ENCODE data around the gene IP6K3.

Gene IP6K3

GRCh38 chr6:33738879-33739278, 7.8 kb downstream of the IP6K3 start:
- DNase-seq, result no peak

DNA sequence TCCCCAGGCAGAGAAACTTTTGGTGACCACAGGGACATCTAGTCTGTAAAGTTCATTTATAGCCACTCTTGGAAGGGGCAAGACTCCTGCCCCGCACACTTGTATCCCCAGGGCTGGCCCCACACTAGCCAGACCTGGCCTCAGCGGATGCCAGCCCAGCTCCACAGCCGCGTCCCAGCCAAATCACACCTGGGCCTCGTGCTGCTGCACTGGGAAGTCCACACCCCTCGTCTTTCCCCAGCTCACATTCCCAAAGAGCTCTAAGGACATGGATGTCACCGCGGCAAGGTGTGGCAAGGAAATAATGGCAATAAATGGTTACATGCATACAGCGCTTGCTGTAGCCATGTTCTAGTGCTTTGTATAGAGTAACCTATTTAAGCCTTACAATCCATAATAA, 8.6 kb downstream of the IP6K3 start:
- no peak for DNase-seq

DNA sequence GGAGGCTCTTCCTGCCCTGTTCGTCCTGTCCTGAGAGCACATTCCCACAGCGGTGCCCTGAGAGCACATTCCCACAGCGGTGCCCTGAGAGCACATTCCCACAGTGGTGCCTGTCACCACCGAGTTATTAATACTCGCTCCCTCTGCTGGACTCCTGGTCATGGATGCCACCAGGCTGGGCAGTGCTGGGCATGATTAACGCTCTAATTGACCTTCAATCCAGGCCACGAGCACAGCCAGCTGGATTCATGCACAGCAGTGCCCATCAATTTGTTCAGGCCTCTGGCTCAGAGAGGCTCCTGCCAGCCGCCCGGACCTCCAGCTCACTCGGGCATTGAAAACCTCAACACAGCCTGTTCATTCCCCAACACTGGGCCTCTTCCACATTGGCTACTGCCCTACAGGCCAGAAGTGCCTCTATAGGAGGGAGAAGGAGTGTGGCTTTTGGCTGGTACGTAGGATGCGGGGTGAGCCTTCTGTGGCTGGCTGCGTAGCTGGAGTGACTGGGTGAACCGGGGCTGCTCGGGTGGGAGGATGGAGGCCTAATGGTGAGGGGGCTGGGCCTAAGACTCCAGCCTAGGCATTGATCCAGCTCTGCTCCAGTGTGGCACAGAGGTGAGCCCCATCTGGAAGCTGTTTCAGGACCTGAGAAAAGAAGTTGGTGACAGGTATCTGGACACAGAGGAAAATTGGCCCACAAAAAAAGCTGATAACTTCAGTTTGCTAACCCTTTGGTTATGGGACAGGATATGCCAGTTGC, 9.3 kb downstream of the IP6K3 start:
- no peak for DNase-seq

DNA sequence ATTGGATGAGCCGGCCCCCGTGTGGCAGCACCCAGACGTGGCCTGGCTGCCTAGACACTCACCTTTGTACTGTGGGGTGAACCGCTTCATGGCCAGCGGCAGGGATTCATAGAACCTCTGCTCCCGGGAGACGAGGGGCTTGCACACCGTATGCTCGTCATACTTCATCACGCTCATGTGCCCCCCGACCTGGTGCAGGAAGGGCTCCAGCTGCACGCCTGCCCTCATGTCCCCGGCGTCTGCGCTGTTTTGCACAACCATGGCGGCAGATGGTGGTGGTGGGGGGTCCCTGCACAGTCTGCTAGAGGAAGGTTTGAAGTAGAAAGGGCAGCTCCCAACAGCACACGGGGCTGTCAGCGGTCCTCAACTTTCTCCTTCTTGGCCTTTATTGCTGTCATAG, 11.5 kb downstream of the IP6K3 start:
- no peak for DNase-seq

GRCh38 chr6:33733709-33734007, 13.0 kb downstream of the IP6K3 start:
- DNase-seq, result no peak

DNA sequence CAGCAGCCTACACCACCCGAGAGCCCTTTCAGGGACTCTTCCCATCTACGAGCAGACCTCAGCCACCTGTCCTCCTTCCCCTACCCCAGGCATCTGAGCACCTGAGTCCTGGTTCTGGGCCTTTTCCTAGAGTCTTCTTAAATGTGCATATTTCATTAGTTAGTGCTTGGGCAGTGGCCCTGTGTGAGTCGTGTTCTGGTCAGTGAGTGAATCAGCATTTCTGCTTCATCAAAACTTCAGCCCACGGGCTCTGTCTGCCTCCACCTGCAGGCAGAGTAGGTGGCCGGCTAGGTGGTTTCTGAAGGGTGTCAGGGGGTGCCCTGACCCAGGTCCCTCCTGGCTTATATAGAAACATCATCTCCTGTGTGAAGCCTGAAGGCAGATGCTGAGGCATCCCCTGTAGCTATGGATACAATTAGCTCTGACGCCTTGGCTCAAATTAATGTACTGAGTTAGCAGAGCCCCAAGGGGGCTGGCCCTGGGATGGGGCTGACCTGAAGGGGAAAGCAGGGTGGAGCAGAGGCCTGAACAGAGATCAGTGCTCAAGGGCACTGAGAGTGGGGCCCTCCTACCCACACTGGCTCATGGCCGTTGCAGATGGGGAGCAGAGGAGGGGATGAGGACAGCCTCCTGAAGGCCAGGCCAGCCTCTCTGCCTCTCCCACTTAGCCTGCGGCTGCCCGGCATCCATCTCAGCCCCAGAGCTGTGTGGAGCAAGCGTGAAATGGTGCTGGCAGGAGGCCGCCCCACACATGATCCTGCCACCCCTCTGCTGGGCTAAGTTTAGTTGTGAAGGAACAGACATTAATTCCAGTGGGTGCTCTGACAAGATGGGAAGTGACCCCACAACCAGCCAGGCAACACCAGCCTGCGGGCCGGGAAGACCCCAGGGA, 13.6 kb downstream of the IP6K3 start:
- no peak for DNase-seq

GRCh38 chr6:33732385-33732784, 14.3 kb downstream of the IP6K3 start:
- no peak for DNase-seq

DNA sequence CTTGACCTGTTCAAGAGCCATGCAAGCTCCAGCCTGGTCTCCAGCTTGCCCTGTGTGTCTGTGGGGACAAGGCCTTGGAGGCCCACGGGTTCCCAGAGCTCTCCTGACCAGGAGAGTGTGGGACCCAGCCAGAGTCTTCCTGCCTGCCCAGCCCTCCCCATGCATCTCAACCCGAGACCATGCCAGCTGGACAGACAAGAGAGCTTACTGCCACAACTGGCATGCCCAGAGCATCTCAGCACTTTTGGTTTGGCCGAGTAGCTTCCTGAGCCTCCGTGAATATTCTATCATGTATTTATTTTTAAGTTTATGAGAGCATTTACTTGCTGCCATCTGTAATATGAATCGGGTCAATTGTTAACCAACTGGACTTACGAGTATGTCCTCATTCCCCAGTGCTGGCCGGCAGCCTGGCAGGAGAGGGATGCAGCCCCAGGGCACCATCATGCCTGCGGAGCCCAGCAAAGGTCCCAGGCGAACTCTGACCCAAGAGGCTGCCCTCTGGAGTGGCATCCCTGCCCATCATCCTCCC, 14.9 kb downstream of the IP6K3 start:
- no peak for DNase-seq

GRCh38 chr6:33731035-33731434, 15.7 kb downstream of the IP6K3 start:
- DNase-seq, result no peak

GRCh38 chr6:33730611-33731010, 16.1 kb downstream of the IP6K3 start:
- no peak for DNase-seq

DNA sequence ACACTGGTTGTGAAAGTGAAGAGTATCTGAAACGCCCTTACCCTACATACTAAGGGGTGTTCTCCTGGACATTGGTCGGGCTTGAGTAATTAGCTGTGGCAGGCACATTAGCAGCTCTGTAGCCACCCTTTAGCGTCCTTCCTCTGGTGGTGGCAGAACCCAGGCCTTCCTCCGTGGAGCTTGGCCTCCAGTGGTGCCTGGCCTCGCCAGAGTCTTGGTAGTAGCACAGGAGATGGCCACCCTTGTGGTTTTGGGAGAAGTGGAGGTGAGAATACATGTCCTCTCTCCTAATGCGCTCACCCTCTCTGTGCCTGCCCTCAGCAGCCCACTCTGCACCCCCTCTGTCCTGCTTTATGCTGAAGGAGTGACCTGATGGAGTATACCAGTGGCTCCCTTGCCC, 17.6 kb downstream of the IP6K3 start:
- no peak for DNase-seq

GRCh38 chr6:33728438-33728837, 18.3 kb downstream of the IP6K3 start:
- DNase-seq, result no peak

DNA sequence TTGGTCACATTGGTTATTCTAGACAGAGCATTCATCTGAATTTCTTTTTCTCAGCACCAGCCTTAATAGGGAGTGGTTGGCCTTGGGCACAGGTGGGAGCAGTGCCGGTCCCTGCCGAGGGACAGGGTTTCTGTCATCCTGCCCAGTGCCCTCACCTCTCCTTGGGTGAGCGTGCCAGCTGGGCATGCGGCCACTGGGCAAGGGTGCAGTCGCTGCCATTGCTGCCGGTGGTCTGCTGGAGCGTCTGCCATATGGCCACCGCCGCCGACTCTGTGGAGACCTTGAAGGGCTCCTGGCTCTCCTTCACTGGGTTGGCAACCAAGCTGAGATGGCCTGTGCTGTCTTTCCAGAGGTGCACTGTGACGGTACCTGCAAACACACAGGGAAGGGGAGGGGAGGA, 18.8 kb downstream of the IP6K3 start:
- no peak for DNase-seq

DNA sequence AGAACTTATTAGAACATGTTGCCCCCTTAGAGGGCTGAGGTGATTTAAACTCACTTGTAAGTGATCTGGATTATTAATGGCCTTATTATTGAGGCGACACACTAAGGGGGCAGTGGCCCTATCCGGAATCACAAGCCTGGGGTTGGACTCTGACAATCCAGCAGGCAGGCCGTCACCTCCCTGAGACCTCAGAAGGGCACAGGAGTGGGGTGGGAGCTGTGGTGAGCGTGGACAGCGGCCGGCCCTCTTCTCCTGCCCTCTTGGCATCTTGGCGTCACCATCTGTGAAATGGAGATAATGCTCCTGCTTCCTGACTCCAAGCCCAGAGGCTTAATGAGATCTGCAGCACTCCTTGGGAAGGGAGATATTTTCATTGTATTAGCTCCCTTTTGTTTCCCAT, 19.6 kb downstream of the IP6K3 start:
- DNase-seq, result no peak

DNA sequence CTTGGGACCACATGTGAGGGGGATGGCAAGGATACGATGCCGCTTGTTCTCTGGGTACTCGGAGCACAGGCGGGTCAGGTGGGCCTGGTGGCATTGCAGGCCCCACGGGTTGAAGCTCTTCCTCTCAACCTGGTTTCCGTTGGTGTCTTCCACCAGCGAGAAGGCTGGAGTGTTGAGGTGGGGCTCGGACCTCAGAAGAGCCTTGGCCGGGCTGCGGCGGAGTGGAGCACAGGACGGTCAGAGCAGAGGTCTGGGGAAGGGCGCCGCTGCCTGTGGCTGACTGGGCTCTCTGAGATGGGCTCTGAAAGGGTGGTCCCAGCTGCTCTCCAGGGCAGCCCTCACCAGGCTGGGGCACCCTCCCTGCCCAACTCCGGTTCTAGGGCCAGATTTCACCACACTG, 20.0 kb downstream of the IP6K3 start:
- DNase-seq, result no peak

DNA sequence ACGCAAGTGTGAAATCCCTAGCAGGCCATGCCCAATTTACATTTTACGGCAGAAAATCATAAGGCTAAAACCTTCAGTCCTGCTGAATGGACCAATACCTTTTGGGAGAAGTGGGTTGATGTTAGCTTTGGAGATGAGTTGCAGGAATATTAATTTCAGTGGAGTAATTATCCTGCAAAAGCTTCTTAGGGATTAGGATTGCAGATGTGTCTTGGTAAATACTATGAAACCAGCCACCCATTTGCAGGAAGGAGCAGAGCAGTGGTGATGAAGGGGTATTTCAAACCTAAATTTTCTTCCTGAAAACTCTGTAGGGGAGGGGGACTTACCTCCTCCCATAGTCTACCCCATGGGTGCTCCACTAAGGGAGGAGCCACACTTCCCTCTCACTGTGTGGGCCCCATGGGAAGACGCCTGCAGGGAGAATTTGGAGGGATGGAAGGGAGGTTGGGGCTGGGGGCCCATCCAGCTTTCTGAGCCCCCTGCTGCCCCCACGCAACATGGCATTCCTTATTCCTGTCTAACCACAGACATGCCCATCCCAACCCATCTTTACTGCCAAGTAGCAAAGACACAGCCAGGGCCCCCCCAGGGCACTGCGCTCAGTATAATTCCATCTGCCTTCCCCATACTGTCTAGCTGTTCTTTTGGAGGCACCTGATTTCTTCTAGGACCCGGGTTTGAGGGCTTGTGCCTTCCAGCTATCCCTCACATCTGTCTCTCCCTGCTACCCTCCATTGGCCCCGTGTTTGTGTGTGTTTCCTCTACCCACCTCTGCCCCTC, 20.6 kb downstream of the IP6K3 start:
- DNase-seq, result no peak

DNA sequence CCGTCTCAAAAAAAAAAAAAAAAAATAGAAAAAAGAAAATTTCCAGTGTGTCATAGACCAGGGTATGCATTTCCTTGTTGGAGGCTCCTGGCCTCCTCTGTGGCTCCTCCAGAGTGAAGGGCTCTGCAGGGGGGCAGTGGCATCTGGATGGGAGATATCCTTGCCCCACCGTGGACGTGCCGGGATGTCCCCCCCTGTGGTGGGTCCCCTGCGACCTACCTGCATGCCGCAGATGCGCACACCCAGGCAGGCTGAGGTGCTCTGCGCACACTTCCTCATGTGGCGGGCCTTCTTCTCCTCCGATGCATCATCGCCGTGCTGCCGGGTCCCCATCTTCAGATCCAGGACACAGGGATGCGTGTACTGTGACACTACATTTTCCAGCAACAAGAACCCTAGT, 21.5 kb downstream of the IP6K3 start:
- DNase-seq, result no peak

DNA sequence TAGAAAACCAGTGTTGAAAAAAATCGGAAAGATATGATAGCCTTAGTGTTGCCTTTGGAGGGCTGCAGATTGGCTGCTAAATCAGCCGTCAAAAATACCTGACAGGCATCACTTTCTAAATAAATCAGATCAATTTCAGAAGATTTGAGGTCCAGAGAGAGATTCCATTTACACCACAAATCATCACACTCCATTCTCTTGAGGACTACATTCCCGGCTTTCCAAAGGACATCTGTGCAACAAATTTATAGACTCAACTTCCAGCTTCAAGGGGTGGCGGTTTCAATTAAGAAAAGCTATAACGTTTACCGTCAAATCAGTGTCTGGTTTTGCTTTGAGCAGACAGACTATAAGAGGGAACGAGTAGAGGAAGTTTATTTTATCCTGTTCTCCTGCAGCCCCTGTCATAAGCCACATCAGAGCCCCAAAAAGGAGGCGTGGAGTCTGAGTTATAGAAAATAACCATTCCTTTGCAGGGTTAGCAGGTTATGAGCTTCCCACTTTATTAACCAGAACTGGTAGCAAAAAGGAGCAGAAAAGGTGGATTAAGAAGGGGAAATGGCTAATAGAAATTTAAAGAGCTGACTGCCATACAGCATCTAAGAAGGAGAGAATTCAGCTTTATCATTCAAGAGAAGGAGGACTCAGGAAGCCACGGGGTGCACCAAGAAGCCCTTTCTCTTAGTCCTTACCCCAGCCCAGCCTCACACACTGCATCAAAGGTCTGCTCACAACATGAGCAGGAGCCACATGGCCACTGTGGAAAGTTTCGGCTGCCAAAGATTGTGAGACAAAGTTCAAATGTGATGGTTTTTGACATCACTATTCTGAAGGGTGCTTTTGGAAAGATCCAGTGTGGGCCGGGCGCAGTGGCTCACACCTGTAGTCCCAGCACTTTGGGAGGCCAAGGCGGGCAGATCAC, 22.3 kb downstream of the IP6K3 start:
- no peak for DNase-seq

DNA sequence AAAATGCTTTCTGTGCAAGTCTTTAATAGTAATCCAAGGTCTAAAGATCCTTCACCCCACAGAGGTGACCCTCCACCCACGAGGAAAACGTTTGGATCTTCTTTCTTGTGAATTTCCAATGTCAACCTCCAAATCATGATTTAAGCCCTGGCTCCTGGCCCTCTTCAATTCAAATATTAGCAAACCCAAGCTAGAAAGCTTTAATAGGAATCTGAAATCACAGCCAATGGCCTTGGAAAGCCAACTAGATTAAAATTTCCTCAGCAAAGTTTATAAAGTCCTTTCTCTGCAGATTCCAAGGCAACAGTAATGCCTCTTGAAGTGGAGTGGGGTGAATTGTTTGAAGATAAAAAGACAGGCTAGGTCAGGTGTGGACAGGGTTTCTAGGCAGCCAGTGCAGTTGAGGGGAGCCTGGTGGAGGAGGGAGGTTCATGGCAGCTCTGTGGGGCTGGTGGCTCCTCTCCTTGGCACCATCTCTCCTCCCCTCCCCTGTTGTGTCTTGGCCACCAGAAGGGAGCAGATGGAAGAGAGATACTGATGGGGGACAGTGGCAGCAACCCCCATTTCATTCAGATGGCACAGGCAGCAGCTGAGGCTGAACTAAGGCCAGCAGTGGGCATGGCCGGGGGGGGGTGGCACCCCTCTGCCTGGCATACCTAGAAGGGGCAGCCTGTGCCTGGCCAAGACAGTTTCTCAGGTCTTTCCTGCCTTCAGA, 23.2 kb downstream of the IP6K3 start:
- no peak for DNase-seq

- no peak for DNase-seq
Observed at GRCh38 chr6:33722103-33722623, 24.5 kb downstream of the IP6K3 start.

DNA sequence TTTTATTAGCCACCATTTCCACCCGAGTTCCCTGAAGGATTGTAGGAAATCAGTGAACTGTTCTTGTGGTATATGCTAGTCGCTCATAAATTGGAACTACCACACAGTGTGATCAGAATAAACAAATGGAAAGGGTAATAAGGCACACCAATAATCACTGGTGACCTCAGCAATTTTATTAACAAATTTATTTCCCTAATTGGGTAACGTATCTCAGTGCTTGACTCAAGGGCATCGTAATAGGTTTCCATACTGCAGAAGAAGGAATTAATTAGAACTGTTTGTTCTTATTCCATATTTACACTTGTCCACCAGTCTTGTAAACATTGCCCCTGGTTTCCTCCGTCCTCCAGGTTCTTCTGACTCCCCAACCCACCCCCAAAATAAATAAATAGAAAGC, 25.2 kb downstream of the IP6K3 start:
- DNase-seq, result no peak

Measured in suppressor macrophage treated with lipopolysaccharide for 1 hour (primary cell).